HCT116 (cell line): ENCODE results near the gene OR1J2.

Source experiments
- CEBPB ChIP-seq: IDR thresholded peaks from 2 replicates; pipeline ENCODE4 v1.6.1; 2012; ENCODE audit warnings: low read depth
- CTCF ChIP-seq, 3 experiments: fragments of 200-600 bp in 1 of 3; sonication (generic) in 1 of 3; IDR thresholded peaks in 2 of 3; conservative IDR thresholded peaks in 1 of 3; 2 replicates each; pipeline ENCODE4 v1.5.1; 2012 to 2017; ENCODE audit warnings: low read depth in 2 of 3, low read length in 2 of 3, antibody characterized with exemption in 1 of 3, borderline replicate concordance in 1 of 3, control low read depth in 1 of 3, mild to moderate bottlenecking in 1 of 3, mixed read lengths in 1 of 3, mixed run types in 1 of 3, moderate library complexity in 1 of 3; ENCODE audit not compliant: insufficient read depth in 1 of 3
- POLR2A ChIP-seq: IDR thresholded peaks from 2 replicates; pipeline ENCODE4 v1.7.0; 2011; ENCODE audit warnings: borderline replicate concordance; ENCODE audit not compliant: insufficient read depth, insufficient read length; ENCODE audit errors: extremely low read depth
- REST ChIP-seq: IDR thresholded peaks from 2 replicates; pipeline ENCODE4 v1.6.1; 2012; ENCODE audit warnings: low read depth
- SP1 ChIP-seq: IDR thresholded peaks from 2 replicates; pipeline ENCODE4 v1.6.1; 2012; ENCODE audit warnings: low read depth

- TF ChIP-seq CEBPB: no peak
- TF ChIP-seq REST: no peak
- peak; percentile 44 to 85 (median 83); a peak in 5 of 6 replicates for TF ChIP-seq CTCF (IDR thresholded peaks at IDR 0.05 in 2 of 3, conservative IDR thresholded peaks at IDR 0.05 in 1 of 3; ENCODE audit: borderline replicate concordance in 1 of 3, insufficient read depth in 1 of 3, low read depth in 2 of 3, low read length in 2 of 3)
- TF ChIP-seq POLR2A: no peak
- no peak for TF ChIP-seq SP1
Measured at GRCh38 chr9:122498883-122499288, 11.7 kb upstream of the OR1J2 start.
